Globus pallidus (tissue), 1 donor: ENCODE measurements around the gene SEPTIN12.
"Not testable (repeated sequence)": the region's sequence is repeated elsewhere in the genome, so short reads cannot be mapped to it uniquely, and the experiment has no call there.

Experiments
- DNase-seq: peaks from one replicate; pipeline ENCODE4 v3.0.0-alpha.2; 2015; ENCODE audit warnings: low spot score

SEPTIN12 gene

GRCh38 chr16:4802659-4803287 lies 14.6 kb upstream of the SEPTIN12 start:
- DNase-seq = peak; percentile 93

GRCh38 chr16:4801962-4802658 lies 14.0 kb upstream of the SEPTIN12 start, which contains the start of gene ROGDI:
Gene ROGDI, minus strand, starts transcription at chr16:4802633. Its CDS starts 62 bp downstream, at chr16:4802571.
- peak; percentile 42 for DNase-seq

GRCh38 chr16:4801051-4801961 lies 13.2 kb upstream of the SEPTIN12 start:
- DNase-seq = peak; percentile 24

GRCh38 chr16:4800290-4801041 lies 12.3 kb upstream of the SEPTIN12 start:
- DNase-seq = peak; percentile 96

GRCh38 chr16:4799171-4799855 lies 11.2 kb upstream of the SEPTIN12 start:
- no peak for DNase-seq

- no peak for DNase-seq
Measured at GRCh38 chr16:4798456-4798855, 10.3 kb upstream of the SEPTIN12 start.

- no peak for DNase-seq
Measured at GRCh38 chr16:4797805-4798252, 9.7 kb upstream of the SEPTIN12 start.

GRCh38 chr16:4796982-4797804 lies 9.0 kb upstream of the SEPTIN12 start:
- DNase-seq = no peak

- DNase-seq = no peak
Measured at GRCh38 chr16:4795828-4796572, 7.9 kb upstream of the SEPTIN12 start.

- DNase-seq = no peak
Measured at GRCh38 chr16:4795181-4795827, 7.2 kb upstream of the SEPTIN12 start, which contains the start of gene SMIM22. Gene SMIM22, plus strand, starts transcription at chr16:4795369. Its CDS starts 366 bp downstream, at chr16:4795735.

GRCh38 chr16:4792951-4793513 lies 4.9 kb upstream of the SEPTIN12 start:
- DNase-seq = no peak

GRCh38 chr16:4790871-4791270 lies 2.7 kb upstream of the SEPTIN12 start:
- DNase-seq = no peak

- DNase-seq = no peak
Measured at GRCh38 chr16:4790261-4790660, 2.1 kb upstream of the SEPTIN12 start.

GRCh38 chr16:4788910-4789309 lies 765 bp upstream of the SEPTIN12 start:
- DNase-seq = no peak

- DNase-seq = no peak
Measured at GRCh38 chr16:4788489-4788889, 344 bp upstream of the SEPTIN12 start.

GRCh38 chr16:4787068-4787467 lies 1.1 kb downstream of the SEPTIN12 start:
- DNase-seq = no peak

- DNase-seq = no peak
Measured at GRCh38 chr16:4785758-4786433, 2.2 kb downstream of the SEPTIN12 start.

- DNase-seq = not testable (repeated sequence)
Measured at GRCh38 chr16:4784444-4784987, 3.6 kb downstream of the SEPTIN12 start.
